Skeletal muscle tissue (tissue), 4 donors: Measurements from ENCODE around the gene TSC22D1. TPM values are rescaled to one million over a fixed set of nuclear protein-coding genes. Genes with fewer than 3 reads are reported as not detected.
"Not testable (repeated sequence)": the region's sequence is repeated elsewhere in the genome, so short reads cannot be mapped to it uniquely, and the experiment has no call there.

Source experiments
- H3K27ac ChIP-seq: one replicate; pipeline ENCODE4 v1.7.0; 2013; ENCODE audit warnings: mild to moderate bottlenecking, low read depth, low read length, inconsistent platforms
- H3K27me3 ChIP-seq, 3 donors: one replicate each; pipeline ENCODE4 v1.7.0; 2013; ENCODE audit warnings: low read length in 3 of 3; ENCODE audit not compliant: control insufficient read depth in 3 of 3, insufficient read depth in 3 of 3
- H3K36me3 ChIP-seq, 3 donors: one replicate each; pipeline ENCODE4 v1.7.0; 2013; ENCODE audit warnings: low read length in 3 of 3; ENCODE audit not compliant: control insufficient read depth in 3 of 3, insufficient read depth in 3 of 3
- H3K4me1 ChIP-seq, 3 donors: one replicate each; pipeline ENCODE4 v1.7.0; 2013; ENCODE audit warnings: low read length in 3 of 3, mild to moderate bottlenecking in 3 of 3; ENCODE audit not compliant: control insufficient read depth in 3 of 3, insufficient read depth in 3 of 3
- H3K4me3 ChIP-seq, 3 donors: one replicate each; pipeline ENCODE4 v1.7.0; 2013; ENCODE audit warnings: low read length in 3 of 3
- H3K9ac ChIP-seq, 3 donors: one replicate each; pipeline ENCODE4 v1.7.0; 2013; ENCODE audit warnings: low read length in 3 of 3, mild to moderate bottlenecking in 3 of 3, moderate library complexity in 2 of 3, low read depth in 1 of 3
- H3K9me3 ChIP-seq, 3 donors: one replicate each; pipeline ENCODE4 v1.7.0; 2013; ENCODE audit warnings: low read length in 3 of 3; ENCODE audit not compliant: control insufficient read depth in 3 of 3
- total RNA-seq: library from RNA; depleted of rRNA; stranded (reverse); fragments of >200 nt; gene quantifications from one replicate; pipeline ENCODE4 v1.2.3, GENCODE V29; 2014
- donor health status: Osteomylitis.

The TSC22D1 gene
- total RNA-seq, 1 donor from 2014 or later, result 69.4 TPM

DNA sequence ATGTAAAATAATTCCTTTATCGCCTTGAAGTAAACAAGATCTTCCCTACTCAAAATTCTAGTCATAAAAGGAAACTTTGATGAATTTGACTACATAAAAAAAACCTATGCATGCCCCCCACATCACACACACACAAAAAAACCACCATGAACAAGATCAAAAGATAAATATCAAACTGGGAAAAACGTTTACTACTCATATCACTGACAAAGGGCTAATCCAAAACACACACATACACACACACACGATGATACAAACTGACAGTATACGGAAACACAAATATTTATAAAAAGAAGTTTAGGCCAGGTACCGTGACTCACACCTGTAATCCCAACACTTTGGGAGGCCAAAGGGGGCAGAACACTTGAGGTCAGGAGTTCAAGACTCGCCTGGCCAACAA is 61.9 kb downstream of the TSC22D1 start:
- H3K36me3 ChIP-seq, result no peaks in the 10 kb centered on the region
- H3K4me1 ChIP-seq, result peaks cover 0 to 3% (median 0%) of the 10 kb centered on the region in 3 donors
- H3K27ac ChIP-seq, result no peak overlapping the region
- no peaks in the 10 kb centered on the region for H3K9me3 ChIP-seq
- H3K4me3 ChIP-seq, result no peak overlapping the region
- H3K9ac ChIP-seq, result no peak overlapping the region
- no peaks in the 10 kb centered on the region for H3K27me3 ChIP-seq

- not testable (repeated sequence) for H3K4me3 ChIP-seq, H3K36me3 ChIP-seq, H3K27me3 ChIP-seq, H3K9me3 ChIP-seq, H3K9ac ChIP-seq, H3K27ac ChIP-seq
- peaks cover 5 to 10% (median 8%) of the 10 kb centered on the region in 3 donors for H3K4me1 ChIP-seq
Observed at GRCh38 chr13:44509853-44510252, 66.3 kb downstream of the TSC22D1 start.

GRCh38 chr13:44508562-44509077 is 67.5 kb downstream of the TSC22D1 start:
- Histone ChIP-seq H3K36me3 (no peaks in the 10 kb centered on the region), H3K4me1 (peaks cover 5 to 10% (median 8%) of the 10 kb centered on the region in 3 donors), H3K9me3 (no peaks in the 10 kb centered on the region), H3K27me3 (no peaks in the 10 kb centered on the region), H3K4me3 (no peak overlapping the region), H3K9ac (peak overlapping the region in 1 of 3 donors; percentile 54), H3K27ac (no peak overlapping the region)

DNA sequence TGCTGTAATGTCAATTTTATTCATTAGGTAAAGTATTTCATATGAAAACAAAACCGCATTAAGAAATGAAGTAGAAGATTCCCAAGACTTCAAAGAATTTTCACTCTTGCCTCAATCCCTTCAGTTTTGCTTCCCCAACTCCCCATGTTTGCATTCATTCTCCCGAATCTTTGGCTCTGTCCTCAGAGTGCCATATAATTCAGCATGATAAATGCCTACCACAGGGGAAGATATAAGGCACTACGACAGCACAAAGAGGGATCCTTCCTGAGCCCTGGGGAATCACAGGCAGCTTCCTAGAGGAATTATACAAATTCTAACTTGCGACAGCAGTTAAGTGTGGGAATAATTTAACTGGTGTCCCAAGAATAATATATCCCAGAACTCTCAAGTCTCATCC is 68.5 kb downstream of the TSC22D1 start:
- no peaks in the 10 kb centered on the region for H3K36me3 ChIP-seq
- H3K4me1 ChIP-seq, result peaks cover 5 to 10% (median 8%) of the 10 kb centered on the region in 3 donors
- H3K27me3 ChIP-seq, result no peaks in the 10 kb centered on the region
- no peak overlapping the region for H3K4me3 ChIP-seq
- H3K9me3 ChIP-seq, result no peaks in the 10 kb centered on the region
- no peak overlapping the region for H3K27ac ChIP-seq
- H3K9ac ChIP-seq, result no peak overlapping the region

- H3K27ac ChIP-seq, result no peak overlapping the region
- H3K4me1 ChIP-seq, result peaks cover 5 to 10% (median 8%) of the 10 kb centered on the region in 3 donors
- H3K9me3 ChIP-seq, result no peaks in the 10 kb centered on the region
- no peak overlapping the region for H3K9ac ChIP-seq
- peaks cover 0 to 4% (median 0%) of the 10 kb centered on the region in 3 donors for H3K36me3 ChIP-seq
- no peaks in the 10 kb centered on the region for H3K27me3 ChIP-seq
- no peak overlapping the region for H3K4me3 ChIP-seq
Observed at GRCh38 chr13:44506719-44507118, 69.4 kb downstream of the TSC22D1 start.

- Histone ChIP-seq H3K36me3 (peaks cover 0 to 4% (median 0%) of the 10 kb centered on the region in 3 donors), H3K4me1 (peaks cover 5 to 10% (median 8%) of the 10 kb centered on the region in 3 donors), H3K27ac (no peak overlapping the region), H3K9ac (no peak overlapping the region), H3K4me3 (no peak overlapping the region), H3K27me3 (no peaks in the 10 kb centered on the region), H3K9me3 (no peaks in the 10 kb centered on the region)
Observed at GRCh38 chr13:44506251-44506650, 69.9 kb downstream of the TSC22D1 start.

DNA sequence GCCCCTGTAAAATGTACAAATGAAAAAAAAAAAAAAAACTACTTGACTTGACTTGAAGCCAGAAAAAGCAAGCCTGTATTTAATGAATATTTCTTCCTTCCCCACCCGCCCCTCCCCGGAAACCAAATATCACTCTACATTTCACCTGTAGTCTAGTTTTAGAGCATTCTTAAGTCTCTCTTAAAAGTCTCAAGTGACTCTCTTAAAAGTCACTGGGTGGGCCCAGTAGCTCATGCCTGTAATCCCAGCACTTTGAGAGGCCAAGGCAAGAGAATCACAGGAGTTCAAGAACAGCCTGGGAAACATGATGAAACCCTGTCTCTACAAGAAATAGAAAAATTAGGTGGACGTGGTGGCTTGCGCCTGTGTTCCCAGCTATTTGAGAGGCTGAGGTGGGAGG is 72.0 kb downstream of the TSC22D1 start:
- H3K4me1 ChIP-seq, result peaks cover 5 to 10% (median 8%) of the 10 kb centered on the region in 3 donors
- H3K36me3 ChIP-seq, result peaks cover 0 to 4% (median 0%) of the 10 kb centered on the region in 3 donors
- H3K9me3 ChIP-seq, result no peaks in the 10 kb centered on the region
- H3K9ac ChIP-seq, result no peak overlapping the region
- H3K27ac ChIP-seq, result no peak overlapping the region
- H3K27me3 ChIP-seq, result no peaks in the 10 kb centered on the region
- no peak overlapping the region for H3K4me3 ChIP-seq

GRCh38 chr13:44498969-44499368 is 77.2 kb downstream of the TSC22D1 start:
- Histone ChIP-seq H3K4me1 (peaks cover 3 to 9% (median 6%) of the 10 kb centered on the region in 3 donors), H3K4me3 (no peak overlapping the region), H3K9ac (no peak overlapping the region), H3K27me3 (no peaks in the 10 kb centered on the region), H3K36me3 (peaks cover 0 to 4% (median 0%) of the 10 kb centered on the region in 3 donors), H3K27ac (no peak overlapping the region), H3K9me3 (no peaks in the 10 kb centered on the region)

DNA sequence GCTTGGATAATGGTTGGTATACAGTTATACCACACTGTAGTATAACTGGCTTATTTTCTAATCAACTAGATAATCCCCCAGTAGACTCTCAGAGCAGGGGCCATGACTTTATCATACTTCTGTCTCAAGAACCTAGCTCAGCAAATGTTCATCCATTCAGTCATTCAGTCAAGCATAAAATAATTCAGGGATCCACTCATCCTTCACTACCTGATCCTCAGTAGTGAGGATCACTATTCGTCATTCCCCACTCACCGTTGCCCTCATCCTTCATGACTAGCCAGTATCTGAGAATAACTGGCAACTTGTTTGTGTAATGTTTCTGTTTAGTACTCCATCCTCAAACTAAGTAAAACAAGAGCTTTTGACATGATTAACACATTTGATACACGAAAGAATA is 77.6 kb downstream of the TSC22D1 start:
- H3K36me3 ChIP-seq, result peaks cover 0 to 4% (median 0%) of the 10 kb centered on the region in 3 donors
- no peaks in the 10 kb centered on the region for H3K9me3 ChIP-seq
- no peak overlapping the region for H3K27ac ChIP-seq
- no peaks in the 10 kb centered on the region for H3K27me3 ChIP-seq
- no peak overlapping the region for H3K4me3 ChIP-seq
- H3K9ac ChIP-seq, result no peak overlapping the region
- peaks cover 3 to 13% (median 6%) of the 10 kb centered on the region in 3 donors for H3K4me1 ChIP-seq

DNA sequence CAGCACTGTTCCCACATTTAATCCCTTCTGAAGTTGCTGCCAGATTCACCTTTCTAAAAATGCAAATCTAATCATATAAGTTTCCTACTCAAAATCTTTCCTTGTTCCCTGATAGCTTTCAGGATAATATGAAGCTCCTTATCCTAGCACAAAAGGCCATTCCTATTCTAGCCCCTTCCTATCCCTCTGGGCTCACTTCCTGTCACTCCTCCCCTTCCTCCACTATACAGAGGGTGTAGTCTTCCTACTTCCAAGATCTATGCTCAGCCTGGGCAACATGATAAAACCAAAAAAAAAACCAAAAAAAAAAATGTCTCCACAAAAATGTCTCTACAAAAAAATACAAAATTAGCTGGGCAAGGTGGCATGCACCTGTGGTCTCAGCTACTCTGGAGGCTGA is 78.3 kb downstream of the TSC22D1 start:
- no peaks in the 10 kb centered on the region for H3K9me3 ChIP-seq
- H3K27ac ChIP-seq, result no peak overlapping the region
- peaks cover 3 to 15% (median 6%) of the 10 kb centered on the region in 3 donors for H3K4me1 ChIP-seq
- H3K36me3 ChIP-seq, result peaks cover 0 to 4% (median 0%) of the 10 kb centered on the region in 3 donors
- no peaks in the 10 kb centered on the region for H3K27me3 ChIP-seq
- no peak overlapping the region for H3K4me3 ChIP-seq
- no peak overlapping the region for H3K9ac ChIP-seq
